ENCODE results near the gene PRKCH.

The PRKCH gene

GRCh38 chr14:61489512-61489911 lies 168.1 kb downstream of the PRKCH start:
- Mint-ChIP-seq H3K27me3 (no peaks in the 10 kb centered on the region), H3K36me3 (peaks cover 34% of the 10 kb centered on the region), H3K9me3 (no peaks in the 10 kb centered on the region), H3K4me1 (peaks cover 45% of the 10 kb centered on the region), H3K4me3 (no peak overlapping the region), H3K27ac (peak overlapping the region; percentile 70)

DNA sequence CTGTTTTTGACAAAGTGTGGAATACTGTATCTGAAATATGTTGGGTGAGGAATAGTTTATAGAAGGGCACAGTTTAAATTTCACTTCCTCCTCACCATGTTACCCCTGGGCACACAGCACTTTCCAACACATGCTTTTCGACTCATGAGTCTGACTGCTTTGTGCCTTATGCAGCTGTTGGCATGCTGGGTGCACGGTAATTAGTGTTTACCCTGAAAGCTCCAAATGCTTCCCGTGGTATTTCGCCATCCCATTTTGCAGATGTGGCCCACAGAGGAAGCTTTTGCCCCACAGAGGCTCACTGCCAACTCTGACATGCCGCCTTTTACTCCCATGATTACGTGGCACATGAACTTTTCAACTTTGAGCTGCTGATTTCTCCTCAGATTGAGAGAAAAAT lies 168.6 kb downstream of the PRKCH start:
- Mint-ChIP-seq H3K9me3 (no peaks in the 10 kb centered on the region), H3K27me3 (no peaks in the 10 kb centered on the region), H3K4me1 (peaks cover 46% of the 10 kb centered on the region), H3K4me3 (no peak overlapping the region), H3K27ac (peak overlapping the region; percentile 73), H3K36me3 (peaks cover 36% of the 10 kb centered on the region)

DNA sequence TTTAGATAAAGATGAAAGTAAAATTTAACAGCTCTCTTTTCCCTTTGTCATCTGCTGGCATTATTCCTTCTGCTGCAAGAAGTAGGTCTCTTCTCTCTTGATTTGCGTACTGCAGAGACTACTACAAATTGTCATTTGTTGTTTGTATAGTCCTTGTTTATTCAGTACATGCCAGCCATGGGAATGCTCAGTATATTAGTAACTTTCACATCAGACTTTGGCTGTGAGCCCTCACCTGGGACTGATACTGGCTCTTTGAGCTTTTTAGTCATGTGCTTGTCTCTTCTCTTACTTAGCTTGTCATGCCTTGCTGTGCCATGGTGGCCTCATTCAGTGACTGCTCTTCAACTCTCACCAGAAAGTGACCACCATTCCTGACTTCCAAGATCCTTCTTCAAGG lies 169.8 kb downstream of the PRKCH start:
- Mint-ChIP-seq H3K4me1 (peaks cover 46% of the 10 kb centered on the region), H3K4me3 (no peak overlapping the region), H3K9me3 (peaks cover 6% of the 10 kb centered on the region), H3K27me3 (no peaks in the 10 kb centered on the region), H3K27ac (no peak overlapping the region), H3K36me3 (peaks cover 38% of the 10 kb centered on the region)

DNA sequence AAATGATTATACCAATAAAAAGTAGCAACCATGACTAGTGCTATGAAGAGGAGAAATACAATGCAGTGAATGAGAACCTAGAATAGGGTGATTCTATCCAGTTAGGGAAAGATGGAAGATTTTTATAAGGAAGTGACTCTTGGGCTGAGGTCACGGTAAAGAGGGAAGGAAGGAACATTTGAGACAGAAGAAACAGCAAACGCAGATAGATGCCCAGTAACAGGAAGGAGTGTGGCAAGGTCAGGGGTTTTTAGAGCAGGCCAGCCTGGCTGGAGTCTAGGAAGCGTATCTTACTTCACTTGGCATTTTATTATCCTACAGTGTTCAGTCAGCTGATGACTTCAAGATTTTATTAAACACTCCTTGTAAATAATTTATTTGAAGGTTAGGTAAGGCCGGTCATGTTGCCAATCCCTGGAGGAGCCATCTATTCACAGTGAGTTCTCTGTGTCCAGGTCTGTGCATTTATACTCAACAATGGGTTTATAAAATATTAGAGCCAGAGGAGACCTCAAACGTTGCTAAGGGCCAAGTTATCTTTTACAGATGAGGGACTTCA lies 170.6 kb downstream of the PRKCH start:
- Mint-ChIP-seq H3K4me1 (peaks cover 46% of the 10 kb centered on the region), H3K9me3 (peaks cover 6% of the 10 kb centered on the region), H3K27me3 (no peaks in the 10 kb centered on the region), H3K4me3 (no peak overlapping the region), H3K27ac (no peak overlapping the region), H3K36me3 (peaks cover 38% of the 10 kb centered on the region)

- Mint-ChIP-seq H3K36me3 (peaks cover 38% of the 10 kb centered on the region), H3K27me3 (no peaks in the 10 kb centered on the region), H3K4me1 (peaks cover 46% of the 10 kb centered on the region), H3K9me3 (peaks cover 6% of the 10 kb centered on the region), H3K27ac (no peak overlapping the region), H3K4me3 (no peak overlapping the region)
These were observed 171.1 kb downstream of the PRKCH start for GRCh38 chr14:61492474-61492873.

GRCh38 chr14:61493239-61493638 lies 171.9 kb downstream of the PRKCH start:
- peaks cover 46% of the 10 kb centered on the region for H3K4me1 Mint-ChIP-seq
- peaks cover 38% of the 10 kb centered on the region for H3K36me3 Mint-ChIP-seq
- H3K27ac Mint-ChIP-seq = no peak overlapping the region
- peaks cover 6% of the 10 kb centered on the region for H3K9me3 Mint-ChIP-seq
- no peak overlapping the region for H3K4me3 Mint-ChIP-seq
- H3K27me3 Mint-ChIP-seq = no peaks in the 10 kb centered on the region

DNA sequence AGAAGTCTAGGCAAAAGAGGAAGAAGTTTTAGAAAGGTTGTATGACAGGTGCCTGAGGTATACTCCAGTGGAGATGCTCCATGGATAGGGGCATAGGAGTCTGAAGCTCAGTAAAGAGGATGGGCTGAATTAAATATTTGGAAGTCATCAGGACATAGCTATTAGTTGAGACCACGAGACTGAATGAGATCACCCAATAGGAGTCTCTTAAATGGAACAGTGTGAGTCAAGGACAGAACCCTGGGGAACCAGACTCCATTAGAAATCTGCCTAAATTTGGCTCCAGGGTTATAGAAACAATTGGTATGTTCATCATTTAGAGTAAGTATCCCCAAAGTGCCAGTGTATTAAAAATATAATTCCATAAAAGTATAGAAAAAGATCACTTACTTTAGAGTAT lies 172.6 kb downstream of the PRKCH start:
- H3K36me3 Mint-ChIP-seq = peaks cover 37% of the 10 kb centered on the region
- H3K4me1 Mint-ChIP-seq = peaks cover 46% of the 10 kb centered on the region
- H3K4me3 Mint-ChIP-seq = no peak overlapping the region
- H3K27me3 Mint-ChIP-seq = no peaks in the 10 kb centered on the region
- H3K27ac Mint-ChIP-seq = peak overlapping the region; percentile 84
- peaks cover 6% of the 10 kb centered on the region for H3K9me3 Mint-ChIP-seq

- H3K4me3 Mint-ChIP-seq = no peak overlapping the region
- peaks cover 55% of the 10 kb centered on the region for H3K4me1 Mint-ChIP-seq
- H3K27ac Mint-ChIP-seq = peak overlapping the region; percentile 84
- peaks cover 7% of the 10 kb centered on the region for H3K9me3 Mint-ChIP-seq
- H3K27me3 Mint-ChIP-seq = no peaks in the 10 kb centered on the region
- H3K36me3 Mint-ChIP-seq = peaks cover 28% of the 10 kb centered on the region
These were observed 174.4 kb downstream of the PRKCH start for GRCh38 chr14:61495809-61496208.

DNA sequence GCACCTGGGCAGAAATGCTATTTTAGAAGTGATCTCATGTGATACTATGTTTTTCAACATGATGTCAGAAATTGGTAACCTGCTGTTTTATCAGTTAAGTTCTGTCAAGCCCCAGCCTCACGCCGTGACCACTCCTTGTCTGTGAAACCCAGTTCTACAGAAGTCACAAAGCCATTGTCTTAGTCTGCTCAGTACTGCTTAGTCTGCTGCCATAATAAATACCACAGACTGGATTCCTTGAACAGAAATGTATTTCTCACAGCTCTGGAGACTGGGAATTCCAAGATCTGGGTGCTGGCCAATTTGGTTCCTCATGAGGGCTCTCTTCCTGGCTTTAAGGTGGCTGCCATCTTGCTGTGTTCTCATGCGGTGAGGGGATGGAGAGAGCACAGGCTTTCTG lies 176.9 kb downstream of the PRKCH start:
- Mint-ChIP-seq H3K27ac (peak overlapping the region; percentile 86), H3K36me3 (peaks cover 36% of the 10 kb centered on the region), H3K27me3 (no peaks in the 10 kb centered on the region), H3K4me3 (peak overlapping the region; percentile 47), H3K4me1 (peaks cover 80% of the 10 kb centered on the region), H3K9me3 (peaks cover 11% of the 10 kb centered on the region)

GRCh38 chr14:61498811-61499210 lies 177.4 kb downstream of the PRKCH start:
- Mint-ChIP-seq H3K4me3 (no peak overlapping the region), H3K9me3 (peaks cover 11% of the 10 kb centered on the region), H3K27ac (peak overlapping the region; percentile 86), H3K36me3 (peaks cover 36% of the 10 kb centered on the region), H3K27me3 (no peaks in the 10 kb centered on the region), H3K4me1 (peaks cover 85% of the 10 kb centered on the region)

DNA sequence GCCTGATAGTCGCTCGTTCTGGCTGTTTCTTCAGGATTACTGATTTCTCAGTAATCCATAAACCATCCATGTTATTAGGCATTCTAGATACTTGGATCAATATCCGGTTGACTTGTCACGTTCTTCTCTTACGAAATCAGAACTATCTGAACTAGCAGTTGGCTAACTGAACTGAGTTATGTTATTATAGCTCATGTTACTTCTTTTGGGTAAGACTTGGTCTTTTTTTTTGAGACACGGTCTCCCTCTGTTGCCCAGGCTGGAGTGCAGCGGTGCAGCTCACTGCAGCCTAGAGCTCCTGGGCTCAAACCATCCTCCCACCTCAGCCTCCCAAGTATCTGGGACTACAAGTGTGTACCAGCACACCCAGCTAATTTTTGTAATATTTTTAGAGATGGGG lies 178.6 kb downstream of the PRKCH start:
- Mint-ChIP-seq H3K27me3 (no peaks in the 10 kb centered on the region), H3K27ac (peak overlapping the region; percentile 56), H3K9me3 (peaks cover 11% of the 10 kb centered on the region), H3K4me3 (no peak overlapping the region), H3K36me3 (peaks cover 34% of the 10 kb centered on the region), H3K4me1 (peaks cover 91% of the 10 kb centered on the region)

DNA sequence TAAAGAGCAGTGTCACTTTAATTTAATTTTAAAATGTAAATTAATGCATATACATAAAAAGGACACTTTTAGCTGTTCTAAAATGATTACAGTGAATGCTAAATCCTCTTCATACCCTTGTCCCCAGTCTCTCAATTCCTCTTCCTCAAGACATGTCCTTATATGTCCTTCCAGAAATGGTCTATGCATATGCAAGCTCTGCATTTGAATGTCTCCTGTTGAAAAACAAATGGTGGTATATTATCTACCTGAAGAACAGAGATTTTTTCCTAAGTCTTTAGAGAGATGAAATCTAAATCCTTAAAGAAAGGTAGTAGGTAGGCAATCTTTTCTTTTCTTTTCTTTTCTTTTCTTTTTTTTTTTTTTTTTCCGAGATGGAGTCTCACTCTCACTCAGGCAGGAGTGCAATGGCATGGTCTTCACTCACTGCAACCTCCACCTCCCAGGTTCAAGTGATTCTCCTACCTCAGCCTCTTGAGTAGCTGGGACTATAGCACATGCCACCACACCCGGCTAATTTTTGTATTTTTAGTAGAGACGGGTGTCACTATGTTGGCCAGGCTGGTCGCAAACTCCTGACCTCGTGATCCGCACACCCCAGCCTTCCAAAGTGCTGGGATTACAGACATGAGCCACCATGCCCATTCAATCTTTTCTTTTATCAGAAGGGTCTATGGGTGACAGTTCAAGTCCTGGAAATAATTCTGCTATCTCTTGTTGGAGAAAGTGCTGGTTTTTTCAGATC lies 180.5 kb downstream of the PRKCH start:
- Mint-ChIP-seq H3K36me3 (peaks cover 25% of the 10 kb centered on the region), H3K27ac (peak overlapping the region; percentile 100), H3K9me3 (peaks cover 8% of the 10 kb centered on the region), H3K4me1 (peaks cover 91% of the 10 kb centered on the region), H3K4me3 (no peak overlapping the region), H3K27me3 (no peaks in the 10 kb centered on the region)

DNA sequence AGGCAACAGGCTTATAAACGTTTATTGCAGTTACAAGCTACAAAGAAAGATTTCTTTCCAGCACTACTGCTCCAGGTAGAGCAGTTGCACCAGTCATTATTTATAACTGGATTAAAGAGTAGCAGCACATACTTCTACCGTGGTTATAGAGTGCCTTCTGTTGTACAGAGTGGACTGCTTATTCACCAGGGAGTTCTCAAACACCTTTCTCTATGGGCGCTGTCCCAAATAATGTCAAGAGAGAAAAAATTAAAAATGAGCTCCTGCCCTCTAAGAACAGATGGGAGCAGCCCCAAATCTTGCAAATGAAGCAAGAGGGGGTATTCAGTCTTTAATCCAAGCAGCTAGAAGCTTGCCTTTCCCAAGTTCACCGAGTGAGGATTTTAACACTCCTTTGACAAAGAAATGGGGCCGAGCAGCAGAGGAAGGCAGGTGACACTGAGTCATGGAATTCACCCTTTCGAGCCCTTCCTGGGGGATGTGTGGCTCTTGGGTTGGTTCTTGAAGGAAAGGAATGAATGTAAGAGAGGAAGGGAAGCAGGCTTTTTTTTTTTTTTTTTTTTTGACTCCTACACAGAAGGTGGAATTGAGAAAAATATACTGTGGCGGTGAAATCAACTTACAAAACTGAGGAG lies 181.2 kb downstream of the PRKCH start:
- H3K9me3 Mint-ChIP-seq = peaks cover 8% of the 10 kb centered on the region
- H3K4me3 Mint-ChIP-seq = peak overlapping the region; percentile 88
- H3K27me3 Mint-ChIP-seq = no peaks in the 10 kb centered on the region
- H3K36me3 Mint-ChIP-seq = peaks cover 18% of the 10 kb centered on the region
- H3K4me1 Mint-ChIP-seq = peaks cover 91% of the 10 kb centered on the region
- peak overlapping the region; percentile 100 for H3K27ac Mint-ChIP-seq

DNA sequence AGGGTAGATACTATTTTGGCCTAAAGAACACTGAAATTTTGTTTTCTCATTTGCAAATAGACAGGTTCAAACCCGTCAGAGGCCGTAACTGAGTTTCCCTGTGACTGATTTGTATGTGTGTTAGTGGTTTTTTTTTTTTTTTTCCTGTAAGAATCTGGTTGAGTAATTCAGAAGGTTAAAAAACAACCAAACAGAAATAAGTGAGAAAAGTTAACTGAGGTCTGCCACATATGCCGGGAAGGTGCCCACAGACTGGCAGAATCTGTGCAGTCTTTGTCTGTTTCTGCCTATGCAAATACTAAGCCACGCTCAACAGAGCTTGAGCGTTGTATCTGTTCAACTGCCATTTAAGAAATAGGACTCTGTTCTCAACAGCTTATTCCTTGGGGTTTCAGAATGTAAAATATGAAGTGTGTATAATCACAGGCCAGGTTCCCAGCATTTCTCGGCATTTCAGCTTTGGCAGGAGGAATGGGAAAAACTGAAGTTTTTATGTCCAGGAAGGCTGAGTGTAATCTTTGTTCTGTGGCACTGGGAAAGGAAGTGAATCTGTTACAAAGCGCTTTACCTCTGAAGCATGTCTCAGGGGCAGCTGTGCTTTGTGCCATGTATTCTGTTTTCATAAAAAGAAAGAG lies 181.9 kb downstream of the PRKCH start:
- peak overlapping the region; percentile 88 for H3K4me3 Mint-ChIP-seq
- peak overlapping the region; percentile 100 for H3K27ac Mint-ChIP-seq
- peaks cover 21% of the 10 kb centered on the region for H3K36me3 Mint-ChIP-seq
- H3K4me1 Mint-ChIP-seq = peaks cover 97% of the 10 kb centered on the region
- H3K9me3 Mint-ChIP-seq = peaks cover 8% of the 10 kb centered on the region
- no peaks in the 10 kb centered on the region for H3K27me3 Mint-ChIP-seq

- H3K36me3 Mint-ChIP-seq = peaks cover 26% of the 10 kb centered on the region
These were observed 183.5 kb downstream of the PRKCH start for GRCh38 chr14:61504901-61505300.

More at GRCh38 chr14:61504901-61505300, 183.5 kb downstream of the PRKCH start:
- peaks cover 97% of the 10 kb centered on the region for H3K4me1 Mint-ChIP-seq
- peak overlapping the region; percentile 100 for H3K27ac Mint-ChIP-seq
- peak overlapping the region; percentile 41 for H3K4me3 Mint-ChIP-seq
- peaks cover 8% of the 10 kb centered on the region for H3K9me3 Mint-ChIP-seq
- no peaks in the 10 kb centered on the region for H3K27me3 Mint-ChIP-seq

Measured in activated naive CD4-positive, alpha-beta T cell treated with anti-CD3 and anti-CD28 coated beads, Interleukin-2, amount 50 U/mL, for 24 hours (primary cell).